ENCODE results near the gene CAPN10. TPM values are rescaled to one million over a fixed set of nuclear protein-coding genes. Genes with fewer than 3 reads are reported as not detected.

Gene CAPN10
- total RNA-seq, 1 donor from 2014 or later, result 67.2 TPM

- no peaks in the 10 kb centered on the region for H3K36me3 Mint-ChIP-seq (ENCODE audit: insufficient read depth)
- TF ChIP-seq CTCF (IDR thresholded peaks at IDR 0.05; ENCODE audit: unreplicated experiment), result no peak
- no peaks in the 10 kb centered on the region for H3K4me1 Mint-ChIP-seq (ENCODE audit: low read depth)
- peaks cover 32% of the 10 kb centered on the region for H3K27me3 Mint-ChIP-seq
- DNase-seq (ENCODE audit: low spot score, unreplicated experiment), result no peak
- no peak overlapping the region for H3K4me3 Mint-ChIP-seq (ENCODE audit: low read depth)
- no peak overlapping the region for H3K27ac Mint-ChIP-seq
- H3K9me3 Mint-ChIP-seq (ENCODE audit: low read depth), result peaks cover 5% of the 10 kb centered on the region
These were observed 53.0 kb downstream of the CAPN10 start for GRCh38 chr2:240639566-240639965.

GRCh38 chr2:240640939-240641338 lies 54.4 kb downstream of the CAPN10 start:
- Mint-ChIP-seq H3K9me3 (ENCODE audit: low read depth) (no peaks in the 10 kb centered on the region), H3K4me1 (ENCODE audit: low read depth) (no peaks in the 10 kb centered on the region), H3K27me3 (peaks cover 37% of the 10 kb centered on the region), H3K27ac (no peak overlapping the region), H3K4me3 (ENCODE audit: low read depth) (no peak overlapping the region), H3K36me3 (ENCODE audit: insufficient read depth) (no peaks in the 10 kb centered on the region)
- peak; percentile 52 for DNase-seq (ENCODE audit: low spot score, unreplicated experiment)
- peak; percentile 71 for TF ChIP-seq CTCF (IDR thresholded peaks at IDR 0.05; ENCODE audit: unreplicated experiment)

- Mint-ChIP-seq H3K27me3 (peaks cover 39% of the 10 kb centered on the region), H3K4me1 (ENCODE audit: low read depth) (no peaks in the 10 kb centered on the region), H3K9me3 (ENCODE audit: low read depth) (no peaks in the 10 kb centered on the region), H3K36me3 (ENCODE audit: insufficient read depth) (no peaks in the 10 kb centered on the region), H3K27ac (no peak overlapping the region), H3K4me3 (ENCODE audit: low read depth) (no peak overlapping the region)
- TF ChIP-seq CTCF (IDR thresholded peaks at IDR 0.05; ENCODE audit: unreplicated experiment), result no peak
- no peak for DNase-seq (ENCODE audit: low spot score, unreplicated experiment)
These were observed 55.7 kb downstream of the CAPN10 start for GRCh38 chr2:240642061-240642805.

- Mint-ChIP-seq H3K4me3 (ENCODE audit: low read depth) (no peak overlapping the region), H3K27me3 (peaks cover 41% of the 10 kb centered on the region), H3K27ac (no peak overlapping the region), H3K9me3 (ENCODE audit: low read depth) (no peaks in the 10 kb centered on the region), H3K4me1 (ENCODE audit: low read depth) (no peaks in the 10 kb centered on the region), H3K36me3 (ENCODE audit: insufficient read depth) (no peaks in the 10 kb centered on the region)
- DNase-seq (ENCODE audit: low spot score, unreplicated experiment), result no peak
- no peak for TF ChIP-seq CTCF (IDR thresholded peaks at IDR 0.05; ENCODE audit: unreplicated experiment)
These were observed 56.2 kb downstream of the CAPN10 start for GRCh38 chr2:240642806-240643092.

- H3K9me3 Mint-ChIP-seq (ENCODE audit: low read depth), result no peaks in the 10 kb centered on the region
These were observed 56.7 kb downstream of the CAPN10 start for GRCh38 chr2:240643093-240643810.

More at GRCh38 chr2:240643093-240643810, 56.7 kb downstream of the CAPN10 start:
- H3K27ac Mint-ChIP-seq, result no peak overlapping the region
- H3K4me3 Mint-ChIP-seq (ENCODE audit: low read depth), result no peak overlapping the region
- H3K4me1 Mint-ChIP-seq (ENCODE audit: low read depth), result no peaks in the 10 kb centered on the region
- no peak for TF ChIP-seq CTCF (IDR thresholded peaks at IDR 0.05; ENCODE audit: unreplicated experiment)
- H3K27me3 Mint-ChIP-seq, result peaks cover 39% of the 10 kb centered on the region
- no peaks in the 10 kb centered on the region for H3K36me3 Mint-ChIP-seq (ENCODE audit: insufficient read depth)
- DNase-seq (ENCODE audit: low spot score, unreplicated experiment), result no peak
